GM21619 (cell line): ENCODE results near the gene PLEKHO2.

Source experiments
- ATAC-seq: cut with Tn5 transposase; IDR thresholded peaks from one replicate; pipeline ENCODE4 v1.9.1; 2021; ENCODE audit not compliant: unreplicated experiment

The PLEKHO2 gene

DNA sequence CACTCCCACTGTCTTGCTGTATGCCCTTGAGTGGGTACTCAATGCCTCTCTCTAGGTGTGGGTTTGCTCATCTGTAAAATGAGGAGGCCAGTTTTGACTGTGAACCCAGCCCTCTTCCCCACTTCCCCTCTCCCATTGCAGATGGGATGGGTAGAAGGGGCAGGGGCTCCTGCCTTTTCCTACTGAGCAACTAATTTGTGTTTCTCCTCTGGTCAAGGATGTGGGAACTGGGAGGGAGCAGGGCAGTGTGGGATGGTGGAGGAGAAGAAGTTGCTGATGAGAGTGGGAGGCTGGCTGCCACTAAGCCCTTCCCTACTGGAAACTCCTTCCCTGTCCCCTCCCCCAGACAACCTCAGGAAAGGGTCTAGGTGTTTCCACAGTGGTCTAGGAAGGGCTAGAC is 49.8 kb downstream of the PLEKHO2 start:
- ATAC-seq = no peak

GRCh38 chr15:64892847-64893403 is 51.2 kb downstream of the PLEKHO2 start:
- ATAC-seq = no peak

DNA sequence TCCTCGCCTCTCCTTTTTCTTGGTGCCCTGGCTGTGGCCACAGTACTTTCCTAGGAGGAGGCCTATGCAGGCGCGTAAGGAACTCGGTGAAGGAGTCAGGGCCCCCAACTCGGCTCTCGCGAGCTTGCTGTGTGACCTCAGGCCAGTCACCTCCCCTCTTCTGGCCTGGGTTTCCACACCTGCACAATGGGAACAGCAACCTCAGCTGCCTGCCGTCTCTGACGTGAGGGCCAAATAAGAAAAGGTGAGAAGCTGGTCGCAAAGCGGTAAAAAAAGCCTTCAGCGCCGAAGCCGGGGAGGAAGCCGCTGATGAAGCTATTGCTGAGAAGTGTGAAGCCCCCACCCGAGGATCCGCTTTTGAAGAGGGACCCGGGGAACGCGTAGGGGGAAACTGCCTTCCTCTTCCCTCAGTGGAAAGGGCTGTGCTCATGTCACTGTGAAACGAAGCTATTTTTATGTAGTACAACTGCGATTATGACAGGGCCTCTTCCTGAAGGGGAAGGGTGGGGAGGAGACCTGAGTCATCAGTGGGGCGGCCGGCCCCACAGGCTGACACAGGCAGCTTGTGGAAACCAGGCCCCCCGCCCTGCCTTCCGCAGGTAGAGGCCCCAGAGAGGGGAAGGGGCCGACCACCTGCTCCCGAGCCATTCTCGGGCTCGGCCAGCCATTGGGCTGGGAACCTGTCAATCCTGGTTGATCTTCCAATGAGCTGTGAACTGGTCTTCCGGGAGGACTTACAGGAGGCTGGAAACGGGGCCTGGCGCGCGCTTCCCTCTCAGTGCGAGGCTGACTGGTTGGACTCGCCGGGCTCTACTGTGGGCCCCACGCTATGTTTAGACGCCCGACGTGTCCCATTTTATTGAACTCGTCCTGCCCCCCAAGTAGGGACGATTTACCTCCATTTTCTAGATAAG is 52.0 kb downstream of the PLEKHO2 start:
- peak; percentile 54 for ATAC-seq

- peak; percentile 29 for ATAC-seq
Observed at GRCh38 chr15:64894395-64895056, 52.8 kb downstream of the PLEKHO2 start.

DNA sequence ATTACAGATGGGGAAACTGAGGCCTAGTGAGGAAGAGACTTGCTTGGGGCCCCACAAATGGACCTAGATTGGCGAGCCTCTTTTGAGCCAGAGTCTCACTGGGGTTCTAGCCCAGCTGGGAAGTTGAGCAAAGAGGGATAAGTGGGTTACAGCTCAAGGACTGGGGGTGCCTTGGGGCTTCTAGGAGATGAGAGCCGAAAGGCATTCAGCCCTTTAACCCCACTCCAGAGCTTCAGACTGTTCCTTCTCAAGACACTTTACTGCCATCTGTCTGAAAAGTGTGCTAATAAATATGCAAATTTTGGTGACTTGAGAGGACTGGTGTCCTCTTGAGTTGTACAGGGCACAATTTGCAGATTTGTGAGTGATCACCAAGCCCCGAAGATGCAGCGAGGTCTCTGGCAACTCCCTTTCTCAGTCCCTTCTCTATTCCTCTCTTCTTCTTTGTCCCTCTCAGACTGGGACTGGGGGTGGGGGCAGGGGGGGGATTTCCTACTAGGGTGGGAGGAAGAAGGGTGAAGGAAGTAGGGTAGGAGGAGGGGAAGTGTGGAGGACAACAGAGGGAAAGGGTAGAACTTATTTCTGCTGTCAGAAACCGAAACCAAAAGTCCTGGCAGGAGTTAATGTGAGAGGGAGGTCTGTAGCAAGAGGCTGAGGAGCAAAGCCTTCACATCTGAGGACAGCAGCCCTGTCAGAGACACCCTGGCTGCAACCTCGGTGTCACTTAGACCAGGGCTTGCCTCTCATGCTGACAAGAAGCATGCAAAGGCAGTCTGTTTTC is 53.8 kb downstream of the PLEKHO2 start:
- ATAC-seq = peak; percentile 16

DNA sequence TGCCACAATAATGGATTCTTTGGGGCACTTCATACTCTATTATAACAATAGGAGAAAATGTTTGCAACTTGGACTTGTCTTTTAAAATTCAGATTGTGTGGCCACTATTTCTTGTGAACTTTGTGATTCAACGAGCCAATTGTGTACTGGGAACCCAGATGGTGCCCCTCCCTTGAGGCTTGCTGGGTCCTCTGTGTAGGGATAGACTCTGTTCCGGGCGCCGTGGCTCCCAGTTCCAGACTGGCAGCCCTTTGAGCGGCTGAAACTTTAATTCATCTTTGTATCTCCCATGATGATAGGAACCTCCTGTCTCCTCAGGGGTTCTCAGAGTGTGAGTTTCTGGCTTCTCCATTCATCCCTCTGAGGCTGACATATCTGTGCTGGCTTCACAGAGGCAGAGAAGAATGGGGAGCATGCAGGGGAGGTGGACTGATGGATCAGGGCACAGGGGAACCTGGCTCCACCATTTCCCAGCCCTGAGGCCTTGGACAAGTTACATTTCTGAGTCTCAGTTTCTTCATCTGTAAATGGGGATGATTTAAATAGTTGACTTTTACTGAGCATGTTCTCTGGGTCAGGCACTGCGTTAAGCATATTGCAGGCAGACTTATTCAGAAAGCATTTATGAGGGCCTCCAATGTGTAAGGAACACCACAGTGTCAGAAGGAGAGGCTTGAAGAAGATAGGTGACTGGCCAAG is 54.8 kb downstream of the PLEKHO2 start:
- ATAC-seq = no peak

DNA sequence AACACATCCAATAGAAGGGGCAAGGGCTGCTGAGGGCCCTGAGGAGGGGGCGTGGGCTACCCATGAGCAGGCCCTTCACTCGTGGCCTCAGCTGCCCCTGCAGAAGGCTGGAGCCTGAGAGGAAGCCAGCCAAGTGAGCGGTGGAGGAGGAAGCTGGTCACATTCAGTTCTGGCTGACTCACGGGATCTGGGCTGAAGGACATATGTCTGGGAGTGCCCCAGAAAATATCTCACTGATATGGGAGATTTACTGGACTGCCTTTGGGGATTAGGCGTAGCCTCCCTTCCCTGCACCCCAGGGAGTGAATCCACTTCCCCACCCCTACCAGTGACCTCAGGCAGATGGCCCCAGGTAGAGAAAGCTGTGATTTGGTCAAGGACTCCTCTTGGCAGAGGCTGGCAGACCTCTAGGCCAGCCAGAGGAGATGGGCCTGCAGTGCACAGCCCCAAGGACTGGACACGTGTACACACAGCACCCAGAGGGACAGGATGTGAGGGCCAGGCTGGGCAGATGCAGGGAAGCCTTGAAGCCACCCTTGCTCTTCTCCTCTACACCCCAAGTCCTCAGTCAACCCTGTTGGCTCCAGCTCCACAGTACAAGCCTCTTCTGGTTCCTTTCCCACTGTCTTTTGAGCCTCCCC is 55.8 kb downstream of the PLEKHO2 start:
- ATAC-seq = no peak

GRCh38 chr15:64898406-64898805 is 56.7 kb downstream of the PLEKHO2 start:
- no peak for ATAC-seq

DNA sequence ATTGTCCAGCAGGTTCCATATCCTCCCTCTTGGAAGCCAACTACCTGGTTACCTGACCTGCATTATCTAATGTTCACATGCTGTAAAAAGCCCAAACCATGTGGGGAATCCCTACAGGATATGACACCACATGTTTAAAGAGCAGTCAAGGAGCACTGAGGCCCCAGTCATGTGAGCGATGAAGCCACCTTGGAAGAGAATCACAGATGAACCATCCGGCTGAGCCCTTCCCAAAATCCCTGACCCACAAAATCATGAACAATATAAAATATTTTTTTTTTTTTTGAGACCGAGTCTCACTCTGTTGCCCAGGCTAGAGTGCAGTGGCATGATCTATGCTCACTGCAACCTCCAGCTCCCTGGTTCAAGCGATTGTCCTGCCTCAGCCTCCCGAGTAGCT is 59.4 kb downstream of the PLEKHO2 start:
- no peak for ATAC-seq

DNA sequence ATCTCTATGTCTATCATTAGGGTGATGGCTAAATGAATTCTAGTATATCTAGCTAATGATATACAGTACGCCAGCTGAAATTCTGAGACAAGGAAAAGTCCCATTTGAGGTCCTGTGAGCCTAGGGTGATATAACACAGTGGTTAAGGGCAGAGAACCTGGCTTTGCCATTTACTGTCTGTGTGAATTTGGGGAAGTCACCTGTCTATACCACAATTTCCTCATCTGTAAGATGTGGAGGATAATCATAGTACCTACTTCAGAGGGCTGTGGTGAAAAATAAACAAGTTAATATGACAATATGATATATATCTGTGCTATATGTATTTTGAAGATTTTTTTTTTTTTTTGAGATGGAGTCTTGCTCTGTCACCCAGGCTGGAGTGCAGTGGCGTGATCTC is 60.2 kb downstream of the PLEKHO2 start:
- no peak for ATAC-seq

GRCh38 chr15:64902863-64903262 is 61.1 kb downstream of the PLEKHO2 start:
- no peak for ATAC-seq

- no peak for ATAC-seq
Observed at GRCh38 chr15:64903326-64903950, 61.7 kb downstream of the PLEKHO2 start.

DNA sequence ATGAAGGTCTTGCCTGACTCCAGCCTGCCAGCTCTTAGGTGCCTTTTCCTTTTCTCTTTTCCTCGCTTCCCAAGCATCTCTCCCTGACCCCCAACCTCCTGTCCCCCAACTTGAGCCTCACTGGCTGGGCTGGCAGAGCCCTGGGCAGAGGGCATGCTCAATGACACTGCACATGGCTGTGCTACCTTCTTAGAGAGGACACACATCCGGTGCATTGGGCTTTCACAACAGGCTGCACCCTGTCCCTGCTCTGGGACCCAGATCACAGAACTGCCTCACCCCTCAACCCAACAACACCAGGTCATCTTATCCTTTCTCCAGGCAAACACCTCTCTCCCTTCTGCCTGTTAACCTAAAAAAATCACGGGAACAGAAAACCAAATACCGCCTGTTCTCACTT is 62.5 kb downstream of the PLEKHO2 start:
- ATAC-seq = no peak

- peak; percentile 79 for ATAC-seq
Observed at GRCh38 chr15:64905119-64905831, 63.6 kb downstream of the PLEKHO2 start.

DNA sequence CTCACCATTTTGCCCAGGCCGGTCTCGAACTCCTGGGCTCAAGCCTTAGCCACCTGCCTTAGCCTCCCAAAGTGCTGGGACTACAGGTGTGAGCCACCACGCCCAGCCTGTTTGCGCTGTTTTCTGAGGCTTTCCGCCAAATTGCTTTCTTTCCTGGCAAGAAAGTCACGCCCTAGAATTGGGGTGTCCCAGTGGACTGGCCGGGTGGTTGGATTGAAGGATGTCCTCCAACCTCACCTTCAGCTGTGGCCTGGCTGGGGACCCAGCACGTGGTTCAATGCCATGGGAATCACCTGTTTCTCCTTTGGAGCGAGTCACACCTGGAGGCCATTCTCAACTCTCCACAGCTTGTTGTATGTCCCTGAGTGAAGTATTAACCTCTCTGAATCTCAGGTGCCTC is 64.2 kb downstream of the PLEKHO2 start:
- ATAC-seq = no peak

DNA sequence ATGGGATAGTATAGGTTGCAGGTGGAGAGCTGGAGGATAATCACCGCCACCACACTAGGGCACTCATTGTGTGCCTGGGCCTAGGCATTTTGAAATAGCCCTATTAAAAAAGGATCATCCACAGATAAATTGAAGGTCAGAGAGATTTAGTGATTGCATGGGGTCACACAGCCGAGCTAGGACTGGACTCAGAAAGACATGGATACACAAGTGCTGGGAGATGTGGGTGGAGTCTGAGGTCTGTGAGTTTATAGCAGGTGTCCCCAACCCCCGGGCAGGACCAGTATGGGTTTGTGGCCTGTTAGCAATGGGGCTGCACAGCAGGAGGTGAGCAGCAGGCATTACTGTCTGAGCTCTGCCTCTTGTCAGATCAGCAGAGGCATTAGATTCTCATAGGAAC is 64.7 kb downstream of the PLEKHO2 start:
- no peak for ATAC-seq

DNA sequence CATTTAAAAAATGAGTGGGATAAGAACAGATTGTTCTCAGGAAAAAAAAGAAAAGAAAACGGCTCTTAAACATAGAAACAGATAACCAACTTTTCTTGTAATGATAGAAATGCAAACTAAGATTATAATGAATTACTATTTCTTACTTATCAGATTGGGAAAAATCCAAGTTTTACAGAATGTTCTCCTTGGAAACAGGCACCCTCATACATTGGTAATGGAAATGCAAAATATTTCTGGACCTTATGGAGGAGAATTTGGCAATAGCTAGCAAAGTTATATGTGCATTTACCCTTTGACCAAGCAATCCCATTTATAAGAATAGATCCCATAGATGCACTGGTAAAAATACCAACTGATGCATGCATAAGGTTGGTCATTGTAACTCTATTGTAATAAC is 66.3 kb downstream of the PLEKHO2 start:
- ATAC-seq = no peak

DNA sequence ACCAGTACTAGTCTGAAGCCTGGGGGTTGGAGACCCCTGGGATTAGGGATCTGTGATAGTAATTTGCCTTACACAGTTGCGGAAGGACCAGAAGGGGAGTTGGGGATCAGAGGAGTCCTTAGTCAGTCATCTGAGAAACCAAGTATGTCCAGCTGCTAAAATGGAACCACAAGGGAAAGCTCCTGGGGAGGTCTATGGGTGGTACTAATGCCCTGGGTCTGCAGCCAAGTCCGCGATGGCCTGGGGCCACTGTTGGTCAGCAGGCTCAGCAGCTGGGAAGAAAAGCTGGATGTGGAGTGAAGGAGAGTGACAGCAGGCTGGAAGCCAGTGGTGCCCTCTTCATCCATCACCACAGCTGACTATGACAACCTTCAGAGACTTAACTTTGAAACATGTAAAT is 67.8 kb downstream of the PLEKHO2 start:
- no peak for ATAC-seq
